HEK293 (cell line): ENCODE measurements around the gene CYB561D2.
A peak's percentile ranks its signal among the peaks of the same experiment; 100 is the strongest.

ENCODE experiments used
- CTCF ChIA-PET: fragments of 350-600 bp; formaldehyde crosslinking; extraction: SDS; loops from one replicate; lab custom pipeline; 2021; ENCODE audit warnings: antibody characterized with exemption; lab: Yijun Ruan, JAX
- POLR2A ChIA-PET: fragments of 300-600 bp; formaldehyde crosslinking; extraction: SDS; loops from one replicate; lab custom pipeline; 2020; ENCODE audit warnings: antibody characterized with exemption, inconsistent platforms; lab: Yijun Ruan, JAX
- H3K27ac ChIP-seq: fragments of 200-500 bp; sonication (Bioruptor generic); 2 replicates; pipeline ENCODE4 v1.5.1; 2014; ENCODE audit warnings: low read depth, low read length, control low read depth, inconsistent platforms; ENCODE audit errors: extremely low read depth
- H3K36me3 ChIP-seq, 2 experiments: fragments of 200-500 bp in 1 of 2; sonication (Bioruptor generic) in 1 of 2; 1 replicate in 1 of 2; 2 replicates in 1 of 2; pipeline ENCODE4 v1.5.1; 2014 to 2017; ENCODE audit warnings: inconsistent platforms in 2 of 2, low read length in 2 of 2; ENCODE audit not compliant: control insufficient read depth in 2 of 2, insufficient read depth in 1 of 2
- H3K4me1 ChIP-seq: fragments of 200-500 bp; sonication (Bioruptor generic); 2 replicates; pipeline ENCODE4 v1.5.1; 2014; ENCODE audit warnings: mild to moderate bottlenecking, low read length, inconsistent platforms; ENCODE audit not compliant: control insufficient read depth, insufficient read depth
- H3K4me3 ChIP-seq: 2 replicates; pipeline ENCODE4 v1.5.1; 2011; ENCODE audit warnings: low read depth, mild to moderate bottlenecking, control low read depth, low read length, moderate library complexity
- H3K9me3 ChIP-seq: fragments of 200-500 bp; sonication (Bioruptor generic); 2 replicates; pipeline ENCODE4 v1.5.1; 2014; ENCODE audit warnings: low read depth, low read length, inconsistent platforms; ENCODE audit not compliant: control insufficient read depth, insufficient read depth
- EGR2 ChIP-seq: fragments of 450-650 bp; formaldehyde crosslinking; IDR thresholded peaks from 2 replicates; pipeline ENCODE4 v1.5.1; 2016; ENCODE audit warnings: low read depth, missing biosample characterization, missing genetic modification characterization
- KLF7 ChIP-seq: fragments of 450-650 bp; formaldehyde crosslinking; IDR thresholded peaks from 2 replicates; pipeline ENCODE4 v1.5.1; 2016; ENCODE audit warnings: missing biosample characterization, missing genetic modification characterization, borderline replicate concordance
- REPIN1 ChIP-seq: fragments of 450-650 bp; formaldehyde crosslinking; IDR thresholded peaks from 2 replicates; pipeline ENCODE4 v1.5.1; 2017; ENCODE audit warnings: missing biosample characterization, missing genetic modification characterization, low read depth
- SP2 ChIP-seq: fragments of 450-650 bp; formaldehyde crosslinking; IDR thresholded peaks from 2 replicates; pipeline ENCODE4 v1.5.1; 2016; ENCODE audit warnings: missing biosample characterization, missing genetic modification characterization
- ZFP41 ChIP-seq: fragments of 450-650 bp; formaldehyde crosslinking; IDR thresholded peaks from 2 replicates; pipeline ENCODE4 v1.5.1; 2016; ENCODE audit warnings: missing biosample characterization, missing genetic modification characterization, borderline replicate concordance
- ZNF132 ChIP-seq: fragments of 450-650 bp; formaldehyde crosslinking; IDR thresholded peaks from 2 replicates; pipeline ENCODE4 v1.5.1; 2017; ENCODE audit warnings: missing biosample characterization, missing genetic modification characterization, borderline replicate concordance
- ZNF140 ChIP-seq: fragments of 450-650 bp; formaldehyde crosslinking; IDR thresholded peaks from 2 replicates; pipeline ENCODE4 v1.5.1; 2016; ENCODE audit warnings: missing biosample characterization, missing genetic modification characterization
- ZNF23 ChIP-seq: fragments of 450-650 bp; formaldehyde crosslinking; IDR thresholded peaks from 2 replicates; pipeline ENCODE4 v1.5.1; 2016; ENCODE audit warnings: missing biosample characterization, missing genetic modification characterization, borderline replicate concordance
- ZNF280C ChIP-seq: fragments of 450-650 bp; formaldehyde crosslinking; IDR thresholded peaks from 2 replicates; pipeline ENCODE4 v1.5.1; 2016; ENCODE audit warnings: missing biosample characterization, missing genetic modification characterization
- ZNF354C ChIP-seq: fragments of 450-650 bp; formaldehyde crosslinking; IDR thresholded peaks from 2 replicates; pipeline ENCODE4 v1.5.1; 2016; ENCODE audit warnings: missing biosample characterization, missing genetic modification characterization, low read depth, borderline replicate concordance
- ZNF366 ChIP-seq: fragments of 450-650 bp; formaldehyde crosslinking; conservative IDR thresholded peaks from 2 replicates; pipeline ENCODE4 v1.5.1; 2016; ENCODE audit warnings: missing biosample characterization, missing genetic modification characterization
- ZNF416 ChIP-seq: fragments of 450-650 bp; formaldehyde crosslinking; IDR thresholded peaks from 2 replicates; pipeline ENCODE4 v1.5.1; 2016; ENCODE audit warnings: missing biosample characterization, missing genetic modification characterization
- ZNF423 ChIP-seq: fragments of 450-650 bp; formaldehyde crosslinking; IDR thresholded peaks from 2 replicates; pipeline ENCODE4 v1.5.1; 2016; ENCODE audit warnings: missing biosample characterization, missing genetic modification characterization
- ZNF48 ChIP-seq: fragments of 450-650 bp; formaldehyde crosslinking; IDR thresholded peaks from 2 replicates; pipeline ENCODE4 v1.5.1; 2016; ENCODE audit warnings: missing biosample characterization, missing genetic modification characterization
- ZNF555 ChIP-seq: fragments of 450-650 bp; formaldehyde crosslinking; conservative IDR thresholded peaks from 2 replicates; pipeline ENCODE4 v1.5.1; 2017; ENCODE audit warnings: missing biosample characterization, mild to moderate bottlenecking, missing genetic modification characterization, inconsistent platforms
- ZNF621 ChIP-seq: fragments of 450-650 bp; formaldehyde crosslinking; IDR thresholded peaks from 2 replicates; pipeline ENCODE4 v1.5.1; 2017; ENCODE audit warnings: missing biosample characterization, missing genetic modification characterization
- ZNF624 ChIP-seq: fragments of 450-650 bp; formaldehyde crosslinking; IDR thresholded peaks from 2 replicates; pipeline ENCODE4 v1.5.1; 2017; ENCODE audit warnings: missing biosample characterization, missing genetic modification characterization
- ZNF654 ChIP-seq: fragments of 450-650 bp; formaldehyde crosslinking; IDR thresholded peaks from 2 replicates; pipeline ENCODE4 v1.5.1; 2016; ENCODE audit warnings: low read depth, missing biosample characterization, missing genetic modification characterization
- ZNF677 ChIP-seq: fragments of 450-650 bp; IDR thresholded peaks from 2 replicates; pipeline ENCODE4 v1.5.0; 2018; ENCODE audit warnings: missing biosample characterization, mild to moderate bottlenecking, missing genetic modification characterization, moderate library complexity
- ZNF701 ChIP-seq: fragments of 450-650 bp; formaldehyde crosslinking; IDR thresholded peaks from 2 replicates; pipeline ENCODE4 v1.5.1; 2016; ENCODE audit warnings: missing biosample characterization, missing genetic modification characterization
- ZNF785 ChIP-seq: fragments of 450-650 bp; formaldehyde crosslinking; IDR thresholded peaks from 2 replicates; pipeline ENCODE4 v1.5.1; 2016; ENCODE audit warnings: missing biosample characterization, missing genetic modification characterization
- TF ChIP-seq, protein P1 (sequence below): fragments of 450-650 bp; formaldehyde crosslinking; IDR thresholded peaks from 2 replicates; pipeline ENCODE4 v1.5.1; 2016; ENCODE audit warnings: missing biosample characterization, missing genetic modification characterization

CYB561D2 gene

DNA sequence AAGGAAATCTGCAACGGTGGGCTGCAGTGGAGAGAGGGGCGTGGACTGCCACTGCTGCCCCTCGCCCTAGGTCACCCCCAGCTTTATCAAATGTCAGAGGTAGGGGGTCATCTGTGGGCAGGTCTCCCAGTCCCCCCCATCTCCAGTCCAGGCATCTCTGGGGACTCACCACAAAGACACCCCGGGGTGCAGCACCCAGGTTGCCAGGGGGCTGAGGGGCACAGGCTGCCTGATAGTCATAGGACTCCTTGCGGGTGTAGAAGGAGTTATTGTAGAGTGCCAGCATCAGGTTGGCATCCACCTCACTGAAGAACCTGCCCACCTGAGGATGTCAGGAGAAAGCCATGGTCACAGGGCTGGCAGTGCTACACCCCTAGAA lies 15.2 kb downstream of the CYB561D2 start:
- CTCF ChIA-PET = interaction anchor here (1.4 kb wide), 1 partner anchor 18 kb away, joined by 4 read pairs; no protein-coding TSS in a partner anchor
- no peak overlapping the region for H3K4me3 ChIP-seq
- POLR2A ChIA-PET = interaction anchor here (0.5 kb wide), 2 partner anchors 123 to 151 kb away, joined by 3 read pairs; no protein-coding TSS in a partner anchor

DNA sequence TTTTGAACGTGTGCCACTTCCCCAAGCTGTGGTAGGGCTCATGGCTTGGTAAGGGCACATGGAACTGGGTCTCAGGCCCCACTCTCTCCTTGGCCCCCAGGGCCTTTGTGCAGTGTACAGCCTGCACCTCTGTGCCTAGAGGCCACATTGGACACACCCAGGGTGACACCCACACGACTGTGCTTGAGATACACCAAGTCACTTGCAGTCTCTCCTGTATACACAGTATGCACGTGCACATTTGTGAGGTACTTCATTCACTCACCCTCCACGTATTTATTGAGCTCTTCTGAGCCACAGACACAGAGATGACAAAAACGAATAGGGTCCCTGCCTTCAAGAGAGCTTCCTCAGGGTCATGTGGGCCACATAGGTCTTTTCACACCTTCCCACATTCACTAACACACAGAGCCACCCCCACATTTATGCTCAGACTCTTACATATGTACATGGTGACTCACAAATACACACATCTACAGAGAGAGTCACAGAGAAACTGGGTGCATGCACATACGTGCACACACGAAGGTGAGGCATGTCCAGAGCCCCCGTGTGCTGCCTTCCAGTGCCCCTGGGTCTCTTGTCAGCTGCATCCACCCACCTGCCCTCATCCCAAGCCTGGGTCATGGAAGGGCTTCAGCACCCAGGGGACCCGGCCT lies 18.5 kb downstream of the CYB561D2 start:
- H3K4me3 ChIP-seq = no peak overlapping the region
- H3K4me1 ChIP-seq = no peaks in the 10 kb centered on the region
- H3K27ac ChIP-seq = no peak overlapping the region
- no peaks in the 10 kb centered on the region for H3K36me3 ChIP-seq
- CTCF ChIA-PET = interaction anchor here (0.6 to 1.4 kb wide), 3 partner anchors 12 to 149 kb away, joined by 3 read pairs; no protein-coding TSS in a partner anchor
- no peaks in the 10 kb centered on the region for H3K9me3 ChIP-seq
- POLR2A ChIA-PET = interaction anchor here (0.9 to 1.0 kb wide), 2 partner anchors 19 to 41 kb away, joined by 3 to 8 read pairs; partner anchors contain the start of genes CYB561D2 and NPRL2
- TF ChIP-seq EGR2 (tag by site-specific recombination) = peak; percentile 42; the same call in 1 of the 2 replicates
- no peak for TF ChIP-seq REPIN1
- TF ChIP-seq, all 188 proteins: peak for 1

More for the DNA sequence above, 15.2 kb downstream of the CYB561D2 start:
- Histone ChIP-seq H3K36me3 (no peaks in the 10 kb centered on the region), H3K27ac (no peak overlapping the region)
- TF ChIP-seq ZNF423 (no peak), ZNF416 (no peak), ZNF280C (tag by site-specific recombination) (no peak), ZNF132 (tag by site-specific recombination) (no peak), ZNF555 (tag by site-specific recombination) (no peak), ZNF701 (tag by site-specific recombination) (no peak), ZNF677 (tag by site-specific recombination) (no peak), ZNF140 (no peak), ZNF48 (tag by site-specific recombination) (no peak), ZNF624 (tag by site-specific recombination) (no peak), REPIN1 (no peak), ZNF785 (tag by site-specific recombination) (no peak), ZNF366 (tag by site-specific recombination) (no peak), ZNF23 (tag by site-specific recombination) (no peak)
- TF ChIP-seq, protein P1, sequence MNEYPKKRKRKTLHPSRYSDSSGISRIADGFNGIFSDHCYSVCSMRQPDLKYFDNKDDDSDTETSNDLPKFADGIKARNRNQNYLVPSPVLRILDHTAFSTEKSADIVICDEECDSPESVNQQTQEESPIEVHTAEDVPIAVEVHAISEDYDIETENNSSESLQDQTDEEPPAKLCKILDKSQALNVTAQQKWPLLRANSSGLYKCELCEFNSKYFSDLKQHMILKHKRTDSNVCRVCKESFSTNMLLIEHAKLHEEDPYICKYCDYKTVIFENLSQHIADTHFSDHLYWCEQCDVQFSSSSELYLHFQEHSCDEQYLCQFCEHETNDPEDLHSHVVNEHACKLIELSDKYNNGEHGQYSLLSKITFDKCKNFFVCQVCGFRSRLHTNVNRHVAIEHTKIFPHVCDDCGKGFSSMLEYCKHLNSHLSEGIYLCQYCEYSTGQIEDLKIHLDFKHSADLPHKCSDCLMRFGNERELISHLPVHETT (tag by site-specific recombination) = no peak
- TF ChIP-seq, all 188 proteins: peak for 0
- Histone ChIP-seq H3K9me3 (no peaks in the 10 kb centered on the region), H3K4me1 (no peaks in the 10 kb centered on the region)

GRCh38 chr3:50370594-50370993 lies 19.9 kb downstream of the CYB561D2 start:
- no peaks in the 10 kb centered on the region for H3K9me3 ChIP-seq
- TF ChIP-seq ZFP41 (tag by site-specific recombination) = no peak
- no peak for TF ChIP-seq ZNF354C (tag by site-specific recombination)
- no peak for TF ChIP-seq ZNF621 (tag by site-specific recombination)
- TF ChIP-seq KLF7 = no peak
- TF ChIP-seq SP2 = no peak
- TF ChIP-seq ZNF654 (tag by site-specific recombination) = peak; percentile 47; the same call in 1 of the 2 replicates
- no peaks in the 10 kb centered on the region for H3K36me3 ChIP-seq
- ChIA-PET CTCF (interaction anchor here (0.7 to 1.4 kb wide), 6 partner anchors 11 to 1402 kb away, joined by 3 read pairs; no protein-coding TSS in a partner anchor), POLR2A (interaction anchor here (1.0 kb wide), 1 partner anchor 172 kb away, joined by 3 read pairs; no protein-coding TSS in a partner anchor)
- peak overlapping the region; percentile 34; the same call in 1 of the 2 replicates for H3K27ac ChIP-seq
- H3K4me1 ChIP-seq = no peaks in the 10 kb centered on the region
- H3K4me3 ChIP-seq = no peak overlapping the region
